Ramos (cell line): ENCODE data around the gene EFHD2.
"Not testable (repeated sequence)": the region's sequence is repeated elsewhere in the genome, so short reads cannot be mapped to it uniquely, and the experiment has no call there.

Experiments used
- in situ Hi-C: fragments of 300-500 bp; cut with MboI; formaldehyde crosslinking; loops from one replicate; pipeline ENCODE4 v1.14.3; 2022; ENCODE audit warnings: low sequenced_read_pairs; ENCODE audit not compliant: unreplicated experiment

EFHD2 gene

GRCh38 chr1:15386164-15386749 is 23.4 kb upstream of the EFHD2 start:
- in situ Hi-C loops = no loop called here

- in situ Hi-C loops = no loop called here
These were observed 21.3 kb upstream of the EFHD2 start for GRCh38 chr1:15388201-15388880.

GRCh38 chr1:15389828-15390227 is 19.9 kb upstream of the EFHD2 start:
- in situ Hi-C loops = not testable (repeated sequence)

- in situ Hi-C loops = no loop called here
These were observed 19.0 kb upstream of the EFHD2 start for GRCh38 chr1:15390667-15391066.

GRCh38 chr1:15391366-15391765 is 18.3 kb upstream of the EFHD2 start:
- in situ Hi-C loops = no loop called here

- in situ Hi-C loops = no loop called here
These were observed 16.0 kb upstream of the EFHD2 start for GRCh38 chr1:15393475-15394257.

GRCh38 chr1:15394258-15394690 is 15.4 kb upstream of the EFHD2 start:
- in situ Hi-C loops = no loop called here

- in situ Hi-C loops = no loop called here
These were observed 12.5 kb upstream of the EFHD2 start for GRCh38 chr1:15397236-15397635.

- in situ Hi-C loops = no loop called here
These were observed 10.0 kb upstream of the EFHD2 start for GRCh38 chr1:15399710-15400109.

- in situ Hi-C loops = no loop called here
These were observed 9.1 kb upstream of the EFHD2 start for GRCh38 chr1:15400627-15401026.

GRCh38 chr1:15401391-15402055 is 8.2 kb upstream of the EFHD2 start:
- in situ Hi-C loops = no loop called here

GRCh38 chr1:15402809-15403450 is 6.8 kb upstream of the EFHD2 start:
- in situ Hi-C loops = no loop called here

GRCh38 chr1:15403962-15404580 is 5.6 kb upstream of the EFHD2 start:
- in situ Hi-C loops = no loop called here

- in situ Hi-C loops = no loop called here
These were observed 4.4 kb upstream of the EFHD2 start for GRCh38 chr1:15405106-15405850.

GRCh38 chr1:15406614-15407559 is 2.8 kb upstream of the EFHD2 start:
- in situ Hi-C loops = no loop called here

GRCh38 chr1:15407580-15407979 is 2.1 kb upstream of the EFHD2 start:
- in situ Hi-C loops = no loop called here

GRCh38 chr1:15408890-15409387 is 749 bp upstream of the EFHD2 start:
- in situ Hi-C loops = no loop called here
